Glutamatergic neuron (in vitro differentiated cells): ENCODE results near the gene CPSF6. TPM values are rescaled to one million over a fixed set of nuclear protein-coding genes. Genes with fewer than 3 reads are reported as not detected.

Source experiments
- DNase-seq: peaks from one replicate; pipeline ENCODE4 v3.0.0; 2022
- H3K27ac Mint-ChIP-seq: one replicate; pipeline ENCODE4 v1.8.0; 2020; ENCODE audit warnings: mild to moderate bottlenecking, mixed read lengths, inconsistent platforms; ENCODE audit not compliant: unreplicated experiment
- H3K27me3 Mint-ChIP-seq: one replicate; pipeline ENCODE4 v1.8.0; 2020; ENCODE audit warnings: mild to moderate bottlenecking, moderate library complexity, mixed read lengths, inconsistent platforms; ENCODE audit not compliant: unreplicated experiment
- H3K36me3 Mint-ChIP-seq: one replicate; pipeline ENCODE4 v1.8.0; 2020; ENCODE audit warnings: mild to moderate bottlenecking, mixed read lengths, inconsistent platforms; ENCODE audit not compliant: unreplicated experiment
- H3K4me1 Mint-ChIP-seq: one replicate; pipeline ENCODE4 v1.8.0; 2020; ENCODE audit warnings: mild to moderate bottlenecking, low read depth, mixed read lengths, inconsistent platforms; ENCODE audit not compliant: unreplicated experiment
- H3K4me3 Mint-ChIP-seq: one replicate; pipeline ENCODE4 v1.8.0; 2020; ENCODE audit warnings: mild to moderate bottlenecking, mixed read lengths, inconsistent platforms; ENCODE audit not compliant: unreplicated experiment
- H3K9me3 Mint-ChIP-seq: one replicate; pipeline ENCODE4 v1.8.0; 2020; ENCODE audit warnings: mild to moderate bottlenecking, moderate library complexity, mixed read lengths, inconsistent platforms; ENCODE audit not compliant: unreplicated experiment
- CTCF ChIP-seq: fragments of 200-600 bp; sonication (generic); IDR thresholded peaks from one replicate; pipeline ENCODE4 v1.5.0; 2021; ENCODE audit not compliant: partially characterized antibody, unreplicated experiment
- total RNA-seq: library from RNA; stranded (reverse); fragmentation: NEBNext Ultra II Directional; extraction: Animal tissue kit (Norgen Biotek cat#: 25700); gene quantifications from one replicate; pipeline ENCODE4 v1.2.1, GENCODE V29; 2021; ENCODE audit not compliant: unreplicated experiment

CPSF6 gene
- total RNA-seq, 1 donor from 2014 or later = 167 TPM

DNA sequence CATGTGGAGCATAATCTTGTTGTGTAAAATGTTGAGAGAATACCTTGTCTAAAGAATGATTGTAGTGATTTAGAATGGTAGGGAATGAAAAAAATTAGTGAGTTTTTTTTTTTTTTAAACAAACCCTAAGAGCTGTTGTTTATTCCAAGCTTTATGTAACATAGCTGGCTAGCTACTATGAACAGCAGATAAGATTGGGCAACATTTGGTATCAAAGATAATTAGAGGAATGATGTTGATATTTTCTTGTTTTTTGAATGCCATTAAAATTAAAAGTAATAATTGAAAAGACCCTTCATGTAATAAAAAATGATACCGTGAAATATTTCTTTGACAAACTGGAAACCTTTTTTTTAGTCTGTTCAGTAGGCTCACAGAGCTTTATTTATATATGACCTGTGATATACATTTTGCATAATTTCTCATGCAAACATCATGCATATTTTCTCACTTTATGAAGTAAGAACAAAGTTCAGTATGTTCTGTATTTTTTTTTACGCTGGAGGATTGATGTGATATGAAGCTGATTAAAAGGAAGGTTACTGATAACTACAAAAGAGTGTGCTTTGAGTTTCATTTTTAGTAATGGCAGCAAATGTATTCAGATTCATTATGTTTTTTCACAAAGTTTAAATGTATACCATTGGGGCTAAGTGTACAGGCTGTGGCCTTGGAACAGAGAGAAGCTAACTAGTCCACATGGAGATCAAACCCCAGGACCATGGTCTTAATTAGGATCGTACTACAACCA lies 8.1 kb downstream of the CPSF6 start:
- Mint-ChIP-seq H3K9me3 (no peaks in the 10 kb centered on the region), H3K4me3 (peak overlapping the region; percentile 20), H3K36me3 (no peaks in the 10 kb centered on the region), H3K27ac (peak overlapping the region; percentile 73), H3K4me1 (peaks cover 35% of the 10 kb centered on the region), H3K27me3 (no peaks in the 10 kb centered on the region)
- TF ChIP-seq CTCF = no peak
- DNase-seq = no peak

GRCh38 chr12:69252033-69252432 lies 12.7 kb downstream of the CPSF6 start:
- no peak overlapping the region for H3K27ac Mint-ChIP-seq
- TF ChIP-seq CTCF = no peak
- no peak overlapping the region for H3K4me3 Mint-ChIP-seq
- no peak for DNase-seq
- no peaks in the 10 kb centered on the region for H3K27me3 Mint-ChIP-seq
- peaks cover 1% of the 10 kb centered on the region for H3K9me3 Mint-ChIP-seq
- no peaks in the 10 kb centered on the region for H3K36me3 Mint-ChIP-seq
- H3K4me1 Mint-ChIP-seq = peaks cover 22% of the 10 kb centered on the region

GRCh38 chr12:69254046-69254445 lies 14.7 kb downstream of the CPSF6 start:
- Mint-ChIP-seq H3K36me3 (peaks cover 5% of the 10 kb centered on the region), H3K4me1 (peaks cover 21% of the 10 kb centered on the region), H3K4me3 (no peak overlapping the region), H3K27ac (no peak overlapping the region), H3K9me3 (peaks cover 1% of the 10 kb centered on the region), H3K27me3 (no peaks in the 10 kb centered on the region)
- DNase-seq = no peak
- peak; percentile 77 for TF ChIP-seq CTCF

GRCh38 chr12:69254862-69255261 lies 15.5 kb downstream of the CPSF6 start:
- Mint-ChIP-seq H3K27me3 (no peaks in the 10 kb centered on the region), H3K36me3 (peaks cover 7% of the 10 kb centered on the region)
- no peak for TF ChIP-seq CTCF

DNA sequence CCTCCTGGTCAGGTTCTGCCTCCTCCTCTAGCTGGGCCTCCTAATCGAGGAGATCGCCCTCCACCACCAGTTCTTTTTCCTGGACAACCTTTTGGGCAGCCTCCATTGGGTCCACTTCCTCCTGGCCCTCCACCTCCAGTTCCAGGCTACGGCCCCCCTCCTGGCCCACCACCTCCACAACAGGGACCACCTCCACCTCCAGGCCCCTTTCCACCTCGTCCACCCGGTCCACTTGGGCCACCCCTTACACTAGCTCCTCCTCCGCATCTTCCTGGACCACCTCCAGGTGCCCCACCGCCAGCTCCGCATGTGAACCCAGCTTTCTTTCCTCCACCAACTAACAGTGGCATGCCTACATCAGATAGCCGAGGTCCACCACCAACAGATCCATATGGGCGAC lies 19.3 kb downstream of the CPSF6 start:
- no peaks in the 10 kb centered on the region for H3K27me3 Mint-ChIP-seq
- H3K4me1 Mint-ChIP-seq = peaks cover 10% of the 10 kb centered on the region
- peak overlapping the region; percentile 77 for H3K27ac Mint-ChIP-seq
- no peak for DNase-seq
- TF ChIP-seq CTCF = no peak
- H3K4me3 Mint-ChIP-seq = no peak overlapping the region
- peaks cover 13% of the 10 kb centered on the region for H3K36me3 Mint-ChIP-seq
- H3K9me3 Mint-ChIP-seq = peaks cover 1% of the 10 kb centered on the region

More at GRCh38 chr12:69254862-69255261, 15.5 kb downstream of the CPSF6 start:
- Mint-ChIP-seq H3K9me3 (peaks cover 1% of the 10 kb centered on the region), H3K4me3 (no peak overlapping the region), H3K4me1 (peaks cover 18% of the 10 kb centered on the region), H3K27ac (no peak overlapping the region)
- no peak for DNase-seq
